ENCODE results near the gene NOSTRIN.
"Not testable (repeated sequence)": the region's sequence is repeated elsewhere in the genome, so short reads cannot be mapped to it uniquely, and the experiment has no call there.

Gene NOSTRIN

DNA sequence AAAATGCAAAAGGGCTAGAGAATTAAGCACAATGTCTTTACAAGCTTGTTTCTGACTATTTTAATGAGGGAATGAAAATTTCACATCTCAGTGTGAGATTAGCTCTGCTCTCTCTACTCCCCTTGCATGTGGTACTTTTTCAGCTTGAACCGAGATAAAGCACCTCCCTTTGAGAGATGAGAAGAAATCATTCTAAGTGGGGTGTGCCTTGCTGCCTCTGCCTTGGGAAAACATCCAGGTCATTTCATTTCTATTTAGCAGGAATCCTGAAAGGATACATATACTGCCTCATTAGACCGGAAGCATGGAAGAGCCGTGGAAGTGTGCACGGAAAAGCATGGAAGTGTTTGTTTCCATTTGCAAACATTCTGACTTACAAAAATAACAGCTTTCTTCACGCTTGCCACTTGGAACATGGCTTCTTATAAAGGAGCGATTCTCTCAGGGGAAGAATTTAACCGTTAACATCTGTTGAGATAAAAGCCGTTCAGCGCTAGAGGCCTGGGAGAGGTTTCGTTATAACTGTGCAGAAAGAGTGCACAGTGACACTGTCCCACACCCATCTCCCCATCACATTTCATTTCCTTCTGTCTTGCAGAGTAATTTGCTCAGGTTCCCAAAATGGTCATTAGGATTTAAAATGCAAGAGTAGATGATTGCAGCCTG is 16.7 kb downstream of the NOSTRIN start:
- DNase-seq (ENCODE audit: low read depth in 2 of 2) = no peak

DNA sequence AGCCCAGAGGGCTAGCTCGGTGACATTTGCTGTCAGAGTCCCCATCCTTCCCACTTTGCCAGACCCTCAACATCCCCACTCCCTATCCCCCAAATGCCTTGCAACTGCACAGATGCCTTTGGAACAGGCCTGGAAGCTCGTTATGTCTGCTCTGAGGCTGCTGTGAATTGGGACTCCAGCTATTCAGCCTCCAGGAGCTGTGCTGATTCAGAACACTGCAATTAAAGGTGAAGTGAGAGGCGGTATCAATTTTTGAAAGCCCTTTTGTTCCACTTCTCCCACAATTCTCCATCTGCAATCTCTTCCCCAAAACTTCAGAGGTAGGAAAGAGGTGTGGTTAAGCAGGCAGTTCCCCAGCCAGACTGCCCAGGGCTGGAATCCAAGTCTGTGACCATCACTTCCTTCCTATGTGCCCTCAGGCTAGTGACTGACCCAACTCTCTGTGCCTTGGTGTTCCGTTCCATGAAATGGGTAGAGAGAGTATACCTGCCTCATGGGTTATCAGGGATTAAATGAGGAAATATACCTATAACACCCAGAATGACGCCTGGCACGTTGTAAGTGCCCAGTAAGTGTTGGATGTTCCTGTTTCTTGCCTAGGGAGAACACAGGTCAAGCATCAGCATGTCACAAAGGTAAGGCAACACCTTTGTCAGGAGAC is 17.5 kb downstream of the NOSTRIN start:
- DNase-seq (ENCODE audit: low read depth in 2 of 2) = no peak

DNA sequence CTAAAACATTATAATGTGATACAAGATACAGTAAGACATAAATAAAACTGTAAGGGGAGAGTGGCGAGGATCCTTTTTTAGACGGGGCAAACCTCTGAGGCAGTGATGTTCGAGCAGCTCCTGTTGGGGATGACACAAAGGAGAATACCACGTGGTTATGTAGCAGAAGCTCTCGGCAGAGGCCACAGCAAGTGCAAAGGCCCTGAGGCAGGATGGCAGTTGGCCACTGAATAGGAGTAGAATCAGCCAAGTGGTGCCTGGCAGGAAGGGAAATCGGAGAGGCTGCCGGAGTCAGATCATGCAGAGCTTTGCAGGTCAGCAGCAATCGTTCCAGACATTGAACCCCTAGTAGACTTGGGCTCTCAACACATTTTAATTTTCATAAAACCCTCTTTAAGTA is 19.1 kb downstream of the NOSTRIN start:
- no peak for DNase-seq (ENCODE audit: low read depth in 2 of 2)

DNA sequence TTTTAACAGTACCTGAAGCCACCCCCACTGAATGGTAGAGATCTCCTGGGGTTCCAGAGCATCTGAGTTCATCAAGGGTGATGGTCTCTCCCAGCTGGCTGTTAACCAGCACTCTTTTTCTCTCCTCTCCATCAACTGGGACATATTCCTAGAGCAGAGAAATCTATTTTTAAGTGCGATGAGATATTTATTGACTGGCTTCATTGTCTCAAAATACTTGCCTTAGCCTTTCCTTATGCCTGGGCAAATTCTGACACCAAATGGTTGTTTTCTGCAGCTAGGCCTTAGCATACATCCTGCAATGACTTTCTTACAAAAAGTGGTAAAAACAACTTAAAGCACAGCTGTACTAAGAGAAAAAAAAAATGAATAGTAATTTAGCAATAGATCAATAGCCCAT is 19.6 kb downstream of the NOSTRIN start:
- no peak for DNase-seq (ENCODE audit: low read depth in 2 of 2)

DNA sequence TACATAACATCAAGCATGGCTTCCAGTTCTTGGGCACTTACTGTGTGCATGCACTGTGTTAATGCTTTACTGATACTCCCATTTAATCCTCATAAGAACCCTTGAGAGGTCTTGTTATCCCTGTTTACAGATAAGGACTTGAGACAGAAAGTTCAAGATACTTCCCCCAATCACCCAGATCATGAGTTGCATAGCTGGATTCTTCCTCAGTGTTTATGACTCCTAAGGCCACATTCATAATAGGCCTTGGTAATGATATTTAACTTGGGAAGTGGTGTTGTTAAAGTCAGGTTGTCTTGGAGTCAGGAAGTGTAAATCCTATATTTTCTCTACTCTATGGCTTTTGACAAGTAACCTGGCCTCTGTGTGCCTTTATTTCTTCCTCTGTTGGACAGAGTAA is 22.7 kb downstream of the NOSTRIN start:
- no peak for DNase-seq (ENCODE audit: low read depth in 2 of 2)

DNA sequence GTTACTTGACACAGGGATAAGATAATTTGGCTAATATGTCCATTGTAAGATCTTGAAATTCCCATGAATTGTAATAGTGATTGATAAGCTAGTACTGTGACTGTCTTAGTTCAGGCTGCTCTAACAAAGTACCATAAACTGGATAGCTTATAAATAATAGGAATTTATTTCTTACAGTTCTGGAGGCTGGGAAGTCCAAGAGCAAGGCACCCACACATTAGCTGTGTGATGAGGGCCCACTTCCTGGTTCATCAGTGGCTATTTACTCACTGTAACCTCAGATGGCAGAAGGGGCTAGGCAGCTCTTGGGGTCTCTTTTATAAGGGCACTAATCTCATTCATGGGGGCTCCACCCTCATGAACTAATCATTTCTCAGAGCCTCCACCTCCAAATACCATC is 28.5 kb downstream of the NOSTRIN start:
- no peak for DNase-seq (ENCODE audit: low read depth in 2 of 2)

DNA sequence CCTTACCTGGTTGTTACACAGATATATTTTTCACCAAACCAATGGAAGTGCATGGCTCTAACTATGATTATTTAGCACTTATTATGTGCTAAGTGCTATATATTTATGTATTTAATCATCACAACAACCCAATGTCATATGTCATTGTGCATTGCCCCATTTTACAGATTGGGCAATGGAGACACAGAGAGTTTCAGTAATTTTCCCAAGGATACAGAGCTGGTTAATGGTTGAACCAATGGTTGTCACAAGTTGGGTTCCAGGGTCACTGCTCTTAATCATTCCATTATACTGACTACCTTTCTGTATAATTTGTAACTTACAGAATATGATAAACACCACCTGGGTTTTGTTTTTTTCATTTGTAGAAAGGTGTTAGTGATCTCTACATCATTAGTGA is 29.2 kb downstream of the NOSTRIN start:
- no peak for DNase-seq (ENCODE audit: low read depth in 2 of 2)

DNA sequence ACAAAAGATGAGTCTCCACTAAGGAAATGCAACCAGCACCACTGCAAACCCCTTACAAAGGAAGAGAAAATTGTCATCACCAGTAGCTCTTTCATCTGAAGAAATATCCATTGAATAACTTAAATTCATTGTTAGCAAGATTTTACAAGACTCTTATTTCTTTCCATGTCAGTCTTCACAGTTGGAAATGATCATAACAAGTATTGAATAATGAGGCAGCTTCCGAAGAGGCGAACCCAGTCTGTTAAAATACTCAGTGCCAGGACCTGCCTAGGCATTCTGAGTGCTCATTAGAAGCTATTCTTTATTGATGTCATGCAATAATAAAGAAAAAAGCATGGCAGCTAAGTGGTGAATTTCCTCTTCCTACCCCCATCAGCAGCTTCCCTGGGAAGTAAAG is 33.5 kb downstream of the NOSTRIN start:
- no peak for DNase-seq (ENCODE audit: low read depth in 2 of 2)

DNA sequence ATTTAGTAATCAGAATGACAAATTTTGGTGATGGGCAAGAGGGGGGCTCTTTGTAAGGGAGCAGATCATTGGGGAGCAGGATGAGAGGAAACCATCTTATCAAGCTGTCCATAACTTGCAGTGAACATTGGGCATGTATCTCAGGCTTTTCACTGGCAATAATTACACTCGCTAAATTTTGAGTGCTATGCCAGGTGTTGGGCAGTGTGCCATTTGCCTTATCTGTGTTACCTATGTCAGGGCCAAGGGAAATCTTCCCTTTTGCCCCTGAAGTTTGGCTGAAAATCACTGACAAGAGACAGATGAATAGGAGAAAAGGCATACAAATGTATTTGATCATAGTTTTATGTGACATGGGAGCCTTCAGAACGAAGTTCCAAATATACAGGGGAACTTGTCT is 39.0 kb downstream of the NOSTRIN start:
- no peak for DNase-seq (ENCODE audit: low read depth in 2 of 2)

DNA sequence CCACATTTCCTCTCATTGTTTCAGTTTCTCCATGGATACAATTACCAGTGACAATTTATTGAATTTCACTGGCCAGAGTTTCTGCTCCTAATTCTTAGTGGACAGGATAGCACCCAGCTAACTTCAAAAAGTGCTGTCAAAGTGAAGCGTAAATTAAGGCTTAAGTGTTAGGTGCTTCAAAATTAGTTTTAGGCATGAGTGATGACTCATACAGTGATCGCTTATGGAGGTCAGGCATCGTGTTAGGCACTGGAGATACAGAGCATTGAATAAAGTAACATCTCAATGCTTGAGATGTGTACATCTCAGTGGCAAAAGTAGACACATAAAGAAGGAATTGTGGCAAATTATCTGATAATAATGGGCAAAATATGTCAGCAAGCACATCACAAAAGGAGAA is 40.8 kb downstream of the NOSTRIN start:
- no peak for DNase-seq (ENCODE audit: low read depth in 2 of 2)

DNA sequence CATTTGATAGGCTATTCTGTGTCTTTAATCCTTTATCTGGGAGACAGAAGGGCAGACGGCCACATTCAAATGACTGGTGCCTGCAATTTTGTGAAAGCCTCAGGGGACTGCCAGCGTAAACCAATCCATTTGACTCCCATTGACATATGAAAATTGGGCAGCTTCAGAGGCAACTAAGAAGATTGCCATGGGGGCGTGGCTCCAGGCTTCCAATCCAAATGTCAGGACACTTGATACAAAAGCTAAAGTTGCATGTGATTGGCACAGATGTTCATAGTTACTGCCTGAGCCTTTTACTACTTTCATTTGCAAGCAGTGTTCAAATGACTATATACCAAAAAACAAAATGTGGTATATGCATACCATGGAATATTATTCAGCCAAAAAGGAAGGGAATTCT is 45.8 kb downstream of the NOSTRIN start:
- no peak for DNase-seq (ENCODE audit: low read depth in 2 of 2)

DNA sequence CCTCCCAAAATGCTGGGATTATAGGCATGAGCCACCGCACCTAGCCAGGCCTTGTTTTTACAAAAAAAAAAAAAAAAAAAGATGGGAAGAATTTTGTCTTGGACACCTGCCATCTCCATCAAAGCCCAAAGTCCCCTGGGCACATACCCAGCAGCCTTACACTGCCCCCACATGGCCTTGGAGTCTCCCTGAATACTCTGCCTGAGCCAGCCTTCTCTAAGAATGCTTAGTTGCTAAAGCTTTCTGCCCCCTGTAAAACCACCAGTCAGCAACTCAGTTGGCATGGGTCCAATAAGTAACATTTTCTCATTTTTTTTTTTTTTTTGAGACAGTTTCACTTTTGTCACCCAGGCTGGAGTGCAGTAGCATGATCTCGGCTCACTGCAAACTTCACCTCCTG is 47.2 kb downstream of the NOSTRIN start:
- DNase-seq (ENCODE audit: low read depth in 2 of 2) = no peak

DNA sequence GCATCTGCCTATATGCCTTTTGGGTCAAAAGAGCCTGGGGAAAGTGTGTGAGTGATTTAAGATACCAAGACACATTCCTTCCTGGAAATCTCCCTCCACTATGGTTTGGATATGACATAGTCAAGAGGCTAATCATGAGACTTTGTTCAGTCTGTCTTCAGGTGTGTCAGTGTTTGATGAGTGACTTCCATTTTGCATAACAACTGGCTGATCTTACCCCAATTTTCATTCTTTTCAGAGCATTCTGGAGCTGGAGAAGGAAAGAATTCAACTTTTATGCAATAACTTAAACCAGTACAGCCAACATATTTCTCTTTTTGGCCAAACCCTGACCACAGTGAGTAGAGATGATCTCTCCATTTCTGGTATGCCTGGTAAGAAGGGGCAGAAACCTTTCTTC is 48.4 kb downstream of the NOSTRIN start:
- DNase-seq (ENCODE audit: low read depth in 2 of 2) = no peak

DNA sequence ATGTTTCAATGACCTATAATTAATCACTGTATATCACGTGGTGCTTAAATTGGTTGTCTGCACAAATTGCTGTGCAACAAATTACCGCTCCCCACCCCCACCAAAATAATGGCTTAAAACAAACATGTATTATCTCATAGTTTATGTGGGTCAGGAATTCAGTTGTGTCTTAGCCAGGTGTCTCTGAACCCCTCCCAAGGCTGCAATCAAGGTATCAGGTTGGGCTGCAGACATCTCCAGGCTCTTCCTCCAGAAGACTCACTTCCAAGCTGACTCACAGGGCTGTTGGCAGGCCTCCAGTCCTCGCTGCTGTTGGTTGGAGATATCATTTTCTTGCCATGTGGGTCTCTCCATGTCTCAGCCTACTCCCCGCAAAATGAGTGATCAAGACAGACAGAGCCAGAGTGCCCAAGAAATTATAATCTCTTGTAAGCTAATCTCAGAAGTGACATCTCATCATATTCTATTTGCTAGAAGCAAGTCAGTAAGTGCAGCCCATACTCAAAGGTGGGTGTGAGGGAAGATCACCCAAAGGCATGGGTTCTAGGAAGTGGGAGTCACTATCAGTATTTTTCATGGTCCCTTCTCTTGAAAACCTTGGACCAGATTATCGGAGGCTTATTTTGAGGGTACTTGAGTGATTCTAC is 49.4 kb downstream of the NOSTRIN start:
- no peak for DNase-seq (ENCODE audit: low read depth in 2 of 2)

DNA sequence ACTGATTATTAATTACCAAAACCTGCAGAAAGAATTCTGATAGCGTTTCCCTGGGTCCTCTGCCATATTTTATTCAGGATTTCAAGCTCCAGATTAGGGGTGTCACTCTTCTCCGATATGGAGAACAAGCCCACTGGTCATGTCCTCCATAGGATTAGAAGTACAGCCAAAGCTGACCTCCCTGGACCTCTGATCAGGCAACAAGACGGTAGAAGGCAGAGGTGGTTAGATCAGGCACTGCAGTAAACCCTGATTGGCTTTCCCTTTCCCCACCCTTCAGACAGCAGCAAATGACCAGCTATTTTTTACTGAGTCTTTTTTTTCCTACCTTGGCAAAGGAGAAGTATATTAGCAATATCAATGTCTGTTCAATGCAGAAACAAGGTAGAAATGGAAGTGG is 50.0 kb downstream of the NOSTRIN start:
- no peak for DNase-seq (ENCODE audit: low read depth in 2 of 2)

DNA sequence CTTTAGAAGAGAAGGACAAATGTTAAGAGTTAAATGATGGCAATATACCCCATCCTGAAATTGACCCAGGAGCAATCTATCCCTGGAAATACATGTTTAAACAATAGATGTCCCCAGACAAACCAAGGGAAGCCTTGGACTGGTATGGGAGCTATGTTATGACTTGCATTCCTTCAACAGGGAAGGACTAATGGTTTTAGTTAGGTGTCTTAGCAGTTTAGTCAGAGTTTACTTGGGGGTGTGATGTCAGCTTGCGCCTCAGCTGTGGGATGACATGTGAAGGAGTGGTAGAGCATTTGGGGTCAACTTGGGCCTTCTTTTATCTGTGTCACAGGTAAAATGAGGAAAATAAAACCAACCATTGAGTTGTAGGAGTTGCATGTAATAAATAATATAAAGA is 51.0 kb downstream of the NOSTRIN start:
- no peak for DNase-seq (ENCODE audit: low read depth in 2 of 2)

DNA sequence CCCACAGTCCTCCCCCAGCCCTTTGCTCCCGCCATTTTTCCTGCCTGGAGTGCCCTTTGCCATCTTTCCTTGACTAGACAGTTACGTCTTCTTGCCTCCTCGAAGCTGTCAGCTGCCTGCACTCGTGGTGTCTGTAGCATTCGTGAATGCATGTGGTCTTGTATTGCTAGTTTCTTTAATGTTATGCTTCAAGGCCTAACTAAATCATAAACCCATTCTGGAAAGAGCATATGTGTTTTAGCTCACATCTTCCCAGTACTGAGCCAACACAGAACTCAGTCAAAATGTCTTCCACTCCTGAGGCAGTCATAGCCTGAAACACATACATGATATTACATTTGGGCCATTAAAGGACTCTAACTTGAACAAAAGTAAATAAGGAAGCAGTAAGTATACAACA is 52.2 kb downstream of the NOSTRIN start:
- no peak for DNase-seq (ENCODE audit: low read depth in 2 of 2)

DNA sequence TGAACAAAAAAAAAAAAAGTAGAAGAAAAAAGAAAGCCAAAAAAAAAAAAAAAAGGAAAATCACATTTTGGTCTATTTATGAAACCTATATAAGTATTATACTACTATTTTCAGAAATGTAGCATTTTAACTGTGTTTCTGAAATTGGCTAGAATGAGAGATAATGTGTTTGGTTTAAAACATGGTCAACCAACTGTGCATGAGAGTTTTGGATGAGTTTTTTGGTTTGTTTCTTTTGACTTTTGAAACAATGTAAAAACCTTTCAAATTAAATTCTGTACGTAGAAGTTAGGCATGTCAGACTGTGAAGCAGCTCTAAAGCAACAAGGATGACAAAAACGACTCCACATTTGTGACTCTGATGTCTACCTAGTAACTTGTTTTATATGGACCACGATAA is 53.2 kb downstream of the NOSTRIN start:
- no peak for DNase-seq (ENCODE audit: low read depth in 2 of 2)

DNA sequence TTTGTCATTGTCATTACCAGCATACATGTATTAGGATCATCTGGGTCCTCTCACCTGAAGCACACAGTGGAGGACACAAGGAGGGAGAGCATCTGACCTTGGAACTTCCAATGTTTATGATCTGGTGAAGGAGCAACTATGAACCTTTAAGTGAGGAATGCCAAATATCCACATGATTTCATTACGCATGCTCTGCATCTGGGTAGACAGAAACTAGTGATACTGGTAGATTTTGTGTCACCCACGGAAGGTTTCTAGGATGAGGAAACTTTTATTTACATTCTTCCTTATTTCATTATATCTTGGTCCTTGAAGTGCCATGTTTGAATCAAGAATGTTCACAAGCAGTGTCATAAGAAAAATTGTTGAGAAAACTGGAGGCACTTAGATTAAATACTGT is 55.7 kb downstream of the NOSTRIN start:
- no peak for DNase-seq (ENCODE audit: low read depth in 2 of 2)

DNA sequence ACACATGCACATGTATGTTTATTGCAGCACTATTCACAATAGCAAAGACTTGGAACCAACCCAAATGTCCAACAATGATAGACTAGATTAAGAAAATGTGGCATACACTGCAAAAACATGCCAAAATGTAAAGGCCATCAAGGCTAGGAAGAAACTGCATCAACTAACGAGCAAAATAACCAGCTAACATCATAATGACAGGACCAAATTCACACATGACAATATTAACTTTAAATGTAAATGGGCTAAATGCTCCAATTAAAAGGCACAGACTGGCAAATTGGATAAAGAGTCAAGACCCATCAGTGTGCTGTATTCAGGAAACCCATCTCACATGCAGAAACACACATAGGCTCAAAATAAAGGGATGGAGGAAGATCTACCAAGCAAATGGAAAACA is 64.7 kb downstream of the NOSTRIN start:
- not testable (repeated sequence) for DNase-seq (ENCODE audit: low read depth in 2 of 2)

DNA sequence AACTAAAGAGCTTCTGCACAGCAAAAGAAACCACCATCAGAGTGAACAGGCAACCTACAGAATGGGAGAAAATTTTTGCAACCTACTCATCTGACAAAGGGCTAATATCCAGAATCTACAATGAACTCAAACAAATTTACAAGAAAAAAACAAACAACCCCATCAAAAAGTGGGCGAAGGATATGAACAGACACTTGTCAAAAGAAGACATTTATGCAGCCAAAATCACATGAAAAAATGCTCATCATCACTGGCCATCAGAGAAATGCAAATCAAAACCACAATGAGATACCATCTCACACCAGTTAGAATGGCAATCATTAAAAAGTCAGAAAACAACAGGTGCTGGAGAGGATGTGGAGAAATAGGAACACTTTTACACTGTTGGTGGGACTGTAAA is 67.9 kb downstream of the NOSTRIN start:
- DNase-seq (ENCODE audit: low read depth in 2 of 2) = not testable (repeated sequence)

DNA sequence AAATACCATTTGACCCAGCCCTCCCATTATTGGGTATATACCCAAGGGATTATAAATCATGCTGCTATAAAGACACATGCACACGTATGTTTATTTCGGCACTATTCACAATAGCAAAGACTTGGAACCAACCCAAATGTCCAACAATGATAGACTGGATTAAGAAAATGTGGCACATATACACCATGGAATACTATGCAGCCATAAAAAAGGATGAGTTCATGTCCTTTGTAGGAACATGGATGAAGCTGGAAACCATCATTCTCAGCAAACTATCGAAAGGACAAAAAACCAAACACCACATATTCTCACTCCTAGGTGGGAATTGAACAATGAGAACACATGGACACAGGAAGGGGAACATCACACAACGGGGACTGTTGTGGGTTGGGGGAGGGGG is 68.4 kb downstream of the NOSTRIN start:
- not testable (repeated sequence) for DNase-seq (ENCODE audit: low read depth in 2 of 2)

DNA sequence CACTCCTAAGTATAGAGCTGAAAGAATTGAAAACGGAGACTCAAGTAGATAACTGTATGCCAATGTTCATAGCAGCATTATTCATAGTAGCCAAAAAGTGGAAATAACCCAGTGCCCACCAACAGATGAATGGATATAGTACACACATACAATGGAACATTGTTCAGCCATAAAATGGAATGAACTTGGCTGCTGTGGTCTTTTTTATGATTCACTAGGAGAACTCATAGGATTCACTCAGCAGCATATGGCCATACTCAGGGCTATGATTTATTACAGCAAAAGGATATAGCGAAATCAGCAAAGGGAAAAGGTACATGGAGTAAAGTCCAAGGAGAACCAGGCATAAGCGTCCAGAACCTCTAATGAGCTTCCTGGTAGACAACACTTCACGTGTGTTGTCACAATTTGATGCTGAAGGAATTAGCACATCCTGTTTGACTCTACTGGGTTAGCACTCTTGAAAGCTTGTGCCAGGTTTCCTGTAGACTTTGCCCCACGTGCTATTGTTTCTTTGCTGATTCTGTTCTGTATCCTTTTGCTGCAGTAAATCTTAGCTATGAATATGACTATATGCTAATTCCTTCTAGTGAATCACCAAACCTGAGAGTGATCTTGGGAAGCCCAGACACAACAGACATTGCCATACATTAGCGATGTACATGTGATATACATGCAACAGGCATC is 72.1 kb downstream of the NOSTRIN start:
- no peak for DNase-seq (ENCODE audit: low read depth in 2 of 2)

Data from stimulated activated CD8-positive, alpha-beta memory T cell treated with anti-CD3 and anti-CD28 coated beads, Interleukin-2, amount 100 ng/mL, for 48 hours (primary cell).